H9 (cell line): ENCODE results near the gene RBM38. TPM values are rescaled to one million over a fixed set of nuclear protein-coding genes. Genes with fewer than 3 reads are reported as not detected.
A peak's percentile ranks its signal among the peaks of the same experiment; 100 is the strongest.

ENCODE experiments used
- DNase-seq: peaks from one replicate; pipeline ENCODE4 v3.0.0-alpha.2; 2017
- H2AFZ ChIP-seq: one replicate; pipeline ENCODE4 v1.6.1; 2013; ENCODE audit warnings: mild to moderate bottlenecking, low read length, control low read depth, moderate library complexity
- H2AK5ac ChIP-seq: 2 replicates; pipeline ENCODE4 v1.6.1; 2013; ENCODE audit warnings: low read length, control low read depth, mixed read lengths; ENCODE audit not compliant: insufficient read length
- H2BK120ac ChIP-seq: one replicate; pipeline ENCODE4 v1.6.1; 2013; ENCODE audit warnings: low read depth, mild to moderate bottlenecking, low read length, control low read depth, inconsistent platforms; ENCODE audit not compliant: poor library complexity, severe bottlenecking
- H2BK12ac ChIP-seq: 2 replicates; pipeline ENCODE4 v1.6.1; 2013; ENCODE audit warnings: low read length, control low read depth, mixed read lengths, low read depth; ENCODE audit not compliant: insufficient read length
- H2BK15ac ChIP-seq: 2 replicates; pipeline ENCODE4 v1.6.1; 2013; ENCODE audit warnings: low read depth, low read length, control low read depth
- H2BK20ac ChIP-seq: one replicate; pipeline ENCODE4 v1.6.1; 2013; ENCODE audit warnings: low read depth, mild to moderate bottlenecking, low read length, control low read depth, inconsistent platforms; ENCODE audit not compliant: poor library complexity, severe bottlenecking
- H2BK5ac ChIP-seq: 2 replicates; pipeline ENCODE4 v1.6.1; 2013; ENCODE audit warnings: low read length, control low read depth, mixed read lengths; ENCODE audit not compliant: insufficient read length
- H3K14ac ChIP-seq: 2 replicates; pipeline ENCODE4 v1.6.1; 2013; ENCODE audit warnings: low read length, control low read depth; ENCODE audit not compliant: insufficient read depth
- H3K18ac ChIP-seq: 2 replicates; pipeline ENCODE4 v1.6.1; 2013; ENCODE audit warnings: low read depth, mild to moderate bottlenecking, mixed read lengths, low read length, control low read depth; ENCODE audit not compliant: insufficient read length
- H3K23ac ChIP-seq: 2 replicates; pipeline ENCODE4 v1.6.1; 2013; ENCODE audit warnings: low read length, control low read depth, mixed read lengths, low read depth; ENCODE audit not compliant: insufficient read length
- H3K23me2 ChIP-seq: 2 replicates; pipeline ENCODE4 v1.6.1; 2013; ENCODE audit warnings: low read depth, mild to moderate bottlenecking, mixed read lengths, low read length, control low read depth; ENCODE audit not compliant: insufficient read length, poor library complexity, severe bottlenecking
- H3K27ac ChIP-seq: 2 replicates; pipeline ENCODE4 v1.5.1; 2013; ENCODE audit warnings: low read length, control low read depth, mixed read lengths, low read depth; ENCODE audit not compliant: insufficient read length
- H3K27me3 ChIP-seq: 2 replicates; pipeline ENCODE4 v1.6.1; 2013; ENCODE audit warnings: low read length, control low read depth, inconsistent platforms; ENCODE audit not compliant: insufficient read depth
- H3K4ac ChIP-seq: 2 replicates; pipeline ENCODE4 v1.6.1; 2013; ENCODE audit warnings: low read depth, mild to moderate bottlenecking, control low read depth, inconsistent platforms, low read length, moderate library complexity
- H3K4me1 ChIP-seq: 2 replicates; pipeline ENCODE4 v1.6.1; 2013; ENCODE audit warnings: low read length, control low read depth, inconsistent platforms; ENCODE audit not compliant: insufficient read depth
- H3K4me2 ChIP-seq: 2 replicates; pipeline ENCODE4 v1.6.1; 2013; ENCODE audit warnings: low read length, control low read depth, mixed read lengths; ENCODE audit not compliant: insufficient read length, insufficient read depth
- H3K56ac ChIP-seq: 2 replicates; pipeline ENCODE4 v1.6.1; 2013; ENCODE audit warnings: low read depth, mild to moderate bottlenecking, mixed read lengths, low read length, control low read depth; ENCODE audit not compliant: insufficient read length
- H3K79me1 ChIP-seq: 2 replicates; pipeline ENCODE4 v1.6.1; 2013; ENCODE audit warnings: low read depth, mild to moderate bottlenecking, moderate library complexity, low read length, control low read depth, inconsistent platforms; ENCODE audit not compliant: insufficient read depth, poor library complexity, severe bottlenecking
- H3K79me2 ChIP-seq: 2 replicates; pipeline ENCODE4 v1.6.1; 2013; ENCODE audit warnings: low read length, control low read depth, inconsistent platforms; ENCODE audit not compliant: insufficient read depth
- H3K9ac ChIP-seq: 2 replicates; pipeline ENCODE4 v1.6.1; 2013; ENCODE audit warnings: low read length, control low read depth, mixed read lengths; ENCODE audit not compliant: insufficient read length; ENCODE audit errors: extremely low read depth
- H3K9me3 ChIP-seq: one replicate; pipeline ENCODE4 v1.6.1; 2013; ENCODE audit warnings: low read depth, low read length, inconsistent platforms; ENCODE audit not compliant: control insufficient read depth
- H3T11ph ChIP-seq: one replicate; pipeline ENCODE4 v1.6.1; 2013; ENCODE audit warnings: mild to moderate bottlenecking, low read length, control low read depth, inconsistent platforms
- H4K20me1 ChIP-seq: one replicate; pipeline ENCODE4 v1.6.1; 2013; ENCODE audit not compliant: control insufficient read depth, insufficient read length, insufficient read depth
- H4K5ac ChIP-seq: 2 replicates; pipeline ENCODE4 v1.6.1; 2013; ENCODE audit warnings: low read depth, mild to moderate bottlenecking, mixed read lengths, low read length, control low read depth; ENCODE audit not compliant: insufficient read length
- H4K8ac ChIP-seq: replicated peaks from 2 replicates; pipeline ENCODE4 v1.6.1; 2013; ENCODE audit warnings: low read length, control low read depth, mixed read lengths, low read depth; ENCODE audit not compliant: insufficient read length
- H4K91ac ChIP-seq: 2 replicates; pipeline ENCODE4 v1.6.1; 2013; ENCODE audit warnings: low read depth, mild to moderate bottlenecking, moderate library complexity, mixed read lengths, low read length, control low read depth; ENCODE audit not compliant: insufficient read length
- H3K27ac Mint-ChIP-seq, 3 experiments: 2 replicates in 2 of 3; 3 replicates in 1 of 3; pipeline ENCODE4 v1.8.0; 2020 to 2021; ENCODE audit warnings: mixed read lengths in 3 of 3, mild to moderate bottlenecking in 1 of 3, moderate library complexity in 1 of 3
- H3K27me3 Mint-ChIP-seq: 2 replicates; pipeline ENCODE4 v1.8.0; 2021; ENCODE audit warnings: low read depth, mild to moderate bottlenecking, moderate library complexity, mixed read lengths
- H3K36me3 Mint-ChIP-seq, 3 experiments: 2 replicates in 2 of 3; 3 replicates in 1 of 3; pipeline ENCODE4 v1.8.0; 2020 to 2021; ENCODE audit warnings: low read depth in 3 of 3, mixed read lengths in 3 of 3; ENCODE audit not compliant: insufficient read depth in 1 of 3
- H3K4me1 Mint-ChIP-seq, 2 experiments: 2 replicates each; pipeline ENCODE4 v1.8.0; 2020; ENCODE audit warnings: mixed read lengths in 2 of 2
- H3K4me3 Mint-ChIP-seq, 2 experiments: 2 replicates in 1 of 2; 3 replicates in 1 of 2; pipeline ENCODE4 v1.8.0; 2020 to 2021; ENCODE audit warnings: mild to moderate bottlenecking in 2 of 2, mixed read lengths in 2 of 2, moderate library complexity in 1 of 2
- H3K9me3 Mint-ChIP-seq, 2 experiments: 2 replicates in 1 of 2; 3 replicates in 1 of 2; pipeline ENCODE4 v1.8.0; 2020; ENCODE audit warnings: mild to moderate bottlenecking in 2 of 2, mixed read lengths in 2 of 2, moderate library complexity in 1 of 2
- CTCF ChIP-seq: fragments of 200-600 bp; sonication (generic); conservative IDR thresholded peaks from 3 replicates; pipeline ENCODE4 v1.8.0; 2021; ENCODE audit warnings: antibody characterized with exemption, mild to moderate bottlenecking
- WGBS: extraction: QIAGEN DNeasy Blood & Tissue Kit; methylation state at CpG from one replicate; pipeline ENCODE4 v1.1.7; 2013; ENCODE audit warnings: missing lambda C conversion rate, low lambda C conversion rate, mixed read lengths; ENCODE audit not compliant: insufficient read length; ENCODE audit errors: extremely low coverage; 5-methylcytosine and 5-hydroxymethylcytosine counted together
- total RNA-seq: library from RNA; stranded (reverse); gene quantifications from 2 replicates; pipeline ENCODE4 v1.2.1, GENCODE V29; 2021

Gene RBM38
- total RNA-seq, 1 experiment from 2014 or later, result 66.8 TPM

- Histone ChIP-seq H3K27ac (no peak overlapping the region), H3K23me2 (no peaks in the 10 kb centered on the region), H3K18ac (no peak overlapping the region), H3K56ac (no peak overlapping the region), H3K23ac (no peak overlapping the region), H2BK12ac (no peak overlapping the region), H3K4me1 (no peaks in the 10 kb centered on the region), H3T11ph (no peak overlapping the region), H3K4ac (no peak overlapping the region), H2BK15ac (no peak overlapping the region), H4K8ac (no peak overlapping the region), H2BK20ac (no peak overlapping the region), H4K5ac (no peak overlapping the region), H2AFZ (no peak overlapping the region), H3K9me3 (no peaks in the 10 kb centered on the region), H2BK120ac (no peak overlapping the region), H3K79me1 (no peaks in the 10 kb centered on the region), H3K27me3 (no peaks in the 10 kb centered on the region), H3K14ac (no peak overlapping the region), H4K91ac (no peak overlapping the region), H4K20me1 (no peaks in the 10 kb centered on the region), H2AK5ac (no peak overlapping the region), H2BK5ac (no peak overlapping the region), H3K4me2 (no peak overlapping the region), H3K79me2 (no peaks in the 10 kb centered on the region), H3K9ac (no peak overlapping the region)
- no CpG with 5 or more reads among the region's 20 CpGs for WGBS
- no peak overlapping the region for H3K27ac Mint-ChIP-seq
- TF ChIP-seq CTCF, result peak; percentile 93
- H3K4me3 Mint-ChIP-seq, result no peak overlapping the region
- peak; percentile 79 for DNase-seq
- H3K4me1 Mint-ChIP-seq, result peaks cover 2 to 10% of the 10 kb centered on the region in 2 experiments
- H3K36me3 Mint-ChIP-seq, result peaks cover 6 to 31% (median 22%) of the 10 kb centered on the region in 3 experiments; a peak in 6 of 7 replicates
- no peaks in the 10 kb centered on the region for H3K9me3 Mint-ChIP-seq
- H3K27me3 Mint-ChIP-seq, result no peaks in the 10 kb centered on the region
These were observed 9.3 kb upstream of the RBM38 start for GRCh38 chr20:57381596-57382503.
